22Rv1 (cell line): ENCODE measurements around the gene TNFAIP3.

Experiments
- H3K27ac ChIP-seq: fragments of 450-650 bp; 2 replicates; pipeline ENCODE4 v1.5.1; 2017
- CTCF ChIP-seq: fragments of 450-650 bp; IDR thresholded peaks from 2 replicates; pipeline ENCODE4 v1.5.1; 2017; ENCODE audit warnings: mild to moderate bottlenecking
- ZFX ChIP-seq: fragments of 450-650 bp; IDR thresholded peaks from 2 replicates; pipeline ENCODE4 v1.6.1; 2017; ENCODE audit warnings: antibody characterized with exemption, borderline replicate concordance

Gene TNFAIP3

GRCh38 chr6:137866914-137867684 lies at the start of gene TNFAIP3:
TSS of gene TNFAIP3 (plus strand) at chr6:137867259. CDS start at chr6:137871228, 3,969 bp downstream.
- peak within 1 kb of the TSS; percentile 22; the same call in 1 of the 2 replicates for H3K27ac ChIP-seq
- TF ChIP-seq ZFX (no peak), CTCF (peak; percentile 95)

GRCh38 chr6:137818440-137818839 lies 48.6 kb upstream of the TNFAIP3 start:
- TF ChIP-seq CTCF (no peak), ZFX (no peak)

GRCh38 chr6:137819740-137820139 lies 47.3 kb upstream of the TNFAIP3 start:
- no peak overlapping the region for H3K27ac ChIP-seq
- TF ChIP-seq ZFX (no peak), CTCF (no peak)

More at GRCh38 chr6:137818440-137818839, 48.6 kb upstream of the TNFAIP3 start:
- no peak overlapping the region for H3K27ac ChIP-seq

GRCh38 chr6:137820425-137820824 lies 46.6 kb upstream of the TNFAIP3 start:
- no peak for TF ChIP-seq CTCF
- TF ChIP-seq ZFX = no peak
- H3K27ac ChIP-seq = no peak overlapping the region

- H3K27ac ChIP-seq = no peak overlapping the region
- TF ChIP-seq ZFX = no peak
- no peak for TF ChIP-seq CTCF
Observed at GRCh38 chr6:137820952-137821351, 46.1 kb upstream of the TNFAIP3 start.

- H3K27ac ChIP-seq = no peak overlapping the region
- TF ChIP-seq ZFX (no peak), CTCF (no peak)
Observed at GRCh38 chr6:137821491-137821890, 45.6 kb upstream of the TNFAIP3 start.

GRCh38 chr6:137823826-137824555 lies 43.1 kb upstream of the TNFAIP3 start:
- TF ChIP-seq CTCF (no peak), ZFX (no peak)
- no peak overlapping the region for H3K27ac ChIP-seq
